ENCODE results near the gene C7orf57. TPM values are rescaled to one million over a fixed set of nuclear protein-coding genes. Genes with fewer than 3 reads are reported as not detected.

C7orf57 gene
- total RNA-seq, 1 experiment from 2014 or later = 0.33 TPM

GRCh38 chr7:48017674-48018073 lies 17.7 kb upstream of the C7orf57 start:
- Mint-ChIP-seq H3K9me3 (ENCODE audit: low read depth, unreplicated experiment) (peaks cover 10% of the 10 kb centered on the region), H3K36me3 (ENCODE audit: insufficient read depth, unreplicated experiment) (no peaks in the 10 kb centered on the region), H3K27me3 (ENCODE audit: unreplicated experiment) (no peaks in the 10 kb centered on the region), H3K4me3 (ENCODE audit: low read depth, unreplicated experiment) (no peak overlapping the region), H3K27ac (ENCODE audit: unreplicated experiment) (no peak overlapping the region), H3K4me1 (ENCODE audit: low read depth, unreplicated experiment) (no peaks in the 10 kb centered on the region)
- TF ChIP-seq, protein P1, sequence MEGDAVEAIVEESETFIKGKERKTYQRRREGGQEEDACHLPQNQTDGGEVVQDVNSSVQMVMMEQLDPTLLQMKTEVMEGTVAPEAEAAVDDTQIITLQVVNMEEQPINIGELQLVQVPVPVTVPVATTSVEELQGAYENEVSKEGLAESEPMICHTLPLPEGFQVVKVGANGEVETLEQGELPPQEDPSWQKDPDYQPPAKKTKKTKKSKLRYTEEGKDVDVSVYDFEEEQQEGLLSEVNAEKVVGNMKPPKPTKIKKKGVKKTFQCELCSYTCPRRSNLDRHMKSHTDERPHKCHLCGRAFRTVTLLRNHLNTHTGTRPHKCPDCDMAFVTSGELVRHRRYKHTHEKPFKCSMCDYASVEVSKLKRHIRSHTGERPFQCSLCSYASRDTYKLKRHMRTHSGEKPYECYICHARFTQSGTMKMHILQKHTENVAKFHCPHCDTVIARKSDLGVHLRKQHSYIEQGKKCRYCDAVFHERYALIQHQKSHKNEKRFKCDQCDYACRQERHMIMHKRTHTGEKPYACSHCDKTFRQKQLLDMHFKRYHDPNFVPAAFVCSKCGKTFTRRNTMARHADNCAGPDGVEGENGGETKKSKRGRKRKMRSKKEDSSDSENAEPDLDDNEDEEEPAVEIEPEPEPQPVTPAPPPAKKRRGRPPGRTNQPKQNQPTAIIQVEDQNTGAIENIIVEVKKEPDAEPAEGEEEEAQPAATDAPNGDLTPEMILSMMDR (IDR thresholded peaks at IDR 0.05; ENCODE audit: unreplicated experiment) = no peak
- intact Hi-C loops (cut with micrococcal nuclease; ENCODE audit: unreplicated experiment) = no loop called here
- CTCF ChIA-PET = interaction anchor here (1.0 kb wide), 1 partner anchor 17 kb away, joined by 3 read pairs; no protein-coding TSS in a partner anchor
- BruUV-seq (replicated peaks) = no TSS peak
- no peak for DNase-seq

GRCh38 chr7:48025624-48026023 lies 9.7 kb upstream of the C7orf57 start:
- Mint-ChIP-seq H3K4me3 (ENCODE audit: low read depth, unreplicated experiment) (no peak overlapping the region), H3K27me3 (ENCODE audit: unreplicated experiment) (no peaks in the 10 kb centered on the region), H3K27ac (ENCODE audit: unreplicated experiment) (no peak overlapping the region), H3K9me3 (ENCODE audit: low read depth, unreplicated experiment) (peaks cover 8% of the 10 kb centered on the region), H3K4me1 (ENCODE audit: low read depth, unreplicated experiment) (peaks cover 13% of the 10 kb centered on the region), H3K36me3 (ENCODE audit: insufficient read depth, unreplicated experiment) (no peaks in the 10 kb centered on the region)
- CTCF ChIA-PET = interaction anchor here (0.7 kb wide), 1 partner anchor 34 kb away, joined by 3 read pairs; no protein-coding TSS in a partner anchor
- intact Hi-C loops (cut with micrococcal nuclease; ENCODE audit: unreplicated experiment) = no loop called here
- TF ChIP-seq, protein P1 (IDR thresholded peaks at IDR 0.05; ENCODE audit: unreplicated experiment) = no peak
- no peak for DNase-seq
- BruUV-seq (replicated peaks) = no TSS peak

DNA sequence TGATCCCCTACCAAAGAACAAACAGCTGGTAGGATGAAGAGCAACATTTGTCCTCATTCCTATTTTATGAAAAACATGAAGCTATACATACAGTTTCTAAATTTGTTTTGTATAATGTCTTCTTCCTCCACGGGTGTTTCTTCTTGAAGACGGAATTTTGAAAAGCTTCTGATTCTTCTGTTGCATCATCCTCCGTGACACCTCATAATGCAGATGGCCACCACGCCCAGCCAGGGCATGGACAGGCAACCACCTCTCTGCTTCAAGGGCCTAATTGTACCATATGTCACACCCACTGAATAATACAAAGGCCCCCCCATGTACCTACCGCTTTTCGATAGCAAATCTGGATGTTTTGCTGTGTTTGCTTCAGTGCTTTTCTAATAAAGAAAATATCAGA lies 6.4 kb upstream of the C7orf57 start, which contains the start of gene SUN3:
Gene SUN3, minus strand, starts transcription at position 170 of the 400 bp plus-strand sequence. Its CDS starts 169 bp downstream, at position 1.
- BruUV-seq (replicated peaks) = no TSS peak
- Mint-ChIP-seq H3K36me3 (ENCODE audit: insufficient read depth, unreplicated experiment) (no peaks in the 10 kb centered on the region), H3K9me3 (ENCODE audit: low read depth, unreplicated experiment) (no peaks in the 10 kb centered on the region), H3K4me1 (ENCODE audit: low read depth, unreplicated experiment) (peaks cover 13% of the 10 kb centered on the region), H3K27me3 (ENCODE audit: unreplicated experiment) (no peaks in the 10 kb centered on the region), H3K27ac (ENCODE audit: unreplicated experiment) (no peak within 1 kb of the TSS), H3K4me3 (ENCODE audit: low read depth, unreplicated experiment) (no peak within 1 kb of the TSS)
- TF ChIP-seq, protein P1 (IDR thresholded peaks at IDR 0.05; ENCODE audit: unreplicated experiment) = no peak
- intact Hi-C loops (cut with micrococcal nuclease; ENCODE audit: unreplicated experiment) = no loop called here
- no peak for DNase-seq
- CTCF ChIA-PET = no interaction called here

GRCh38 chr7:48031111-48031510 lies 4.2 kb upstream of the C7orf57 start:
- CTCF ChIA-PET = no interaction called here
- intact Hi-C loops (cut with micrococcal nuclease; ENCODE audit: unreplicated experiment) = no loop called here
- peaks cover 11% of the 10 kb centered on the region for H3K36me3 Mint-ChIP-seq (ENCODE audit: insufficient read depth, unreplicated experiment)
- H3K27me3 Mint-ChIP-seq (ENCODE audit: unreplicated experiment) = peaks cover 5% of the 10 kb centered on the region
- BruUV-seq (replicated peaks) = no TSS peak
- H3K4me3 Mint-ChIP-seq (ENCODE audit: low read depth, unreplicated experiment) = no peak overlapping the region
- TF ChIP-seq, protein P1 (IDR thresholded peaks at IDR 0.05; ENCODE audit: unreplicated experiment) = no peak
- no peak for DNase-seq
- no peak overlapping the region for H3K27ac Mint-ChIP-seq (ENCODE audit: unreplicated experiment)
- H3K9me3 Mint-ChIP-seq (ENCODE audit: low read depth, unreplicated experiment) = no peaks in the 10 kb centered on the region
- peaks cover 6% of the 10 kb centered on the region for H3K4me1 Mint-ChIP-seq (ENCODE audit: low read depth, unreplicated experiment)

Measured in Calu3 (cell line).